Trophoblast cell (in vitro differentiated cells and primary cell): ENCODE results near the gene RNF224.
A peak's percentile ranks its signal among the peaks of the same experiment; 100 is the strongest.
"Not testable (repeated sequence)": the region's sequence is repeated elsewhere in the genome, so short reads cannot be mapped to it uniquely, and the experiment has no call there.

Experiments
- DNase-seq, 2 donors: peaks; one replicate each; pipeline ENCODE4 v3.0.0-alpha.2; 2016
- H2AFZ ChIP-seq: 2 replicates; pipeline ENCODE4 v1.6.1; 2013; ENCODE audit warnings: low read length, moderate library complexity, mild to moderate bottlenecking; ENCODE audit not compliant: insufficient read depth, poor library complexity
- H2AK5ac ChIP-seq: 2 replicates; pipeline ENCODE4 v1.6.1; 2013; ENCODE audit warnings: mild to moderate bottlenecking, low read length
- H2BK120ac ChIP-seq: 2 replicates; pipeline ENCODE4 v1.6.1; 2013; ENCODE audit warnings: low read length, mild to moderate bottlenecking, moderate library complexity; ENCODE audit not compliant: insufficient read depth, poor library complexity
- H2BK12ac ChIP-seq: 2 replicates; pipeline ENCODE4 v1.6.1; 2013; ENCODE audit warnings: mild to moderate bottlenecking, low read length, moderate library complexity
- H2BK5ac ChIP-seq: 2 replicates; pipeline ENCODE4 v1.6.1; 2013; ENCODE audit warnings: low read length, low read depth, moderate library complexity, mild to moderate bottlenecking; ENCODE audit not compliant: poor library complexity
- H3K14ac ChIP-seq: 2 replicates; pipeline ENCODE4 v1.6.1; 2013; ENCODE audit warnings: mild to moderate bottlenecking, low read length
- H3K18ac ChIP-seq: 2 replicates; pipeline ENCODE4 v1.6.1; 2013; ENCODE audit warnings: mild to moderate bottlenecking, low read length
- H3K23ac ChIP-seq: 2 replicates; pipeline ENCODE4 v1.6.1; 2013; ENCODE audit warnings: low read length
- H3K27ac ChIP-seq: 2 replicates; pipeline ENCODE4 v1.5.1; 2013; ENCODE audit warnings: low read depth, mild to moderate bottlenecking, inconsistent platforms, low read length, moderate library complexity
- H3K27me3 ChIP-seq: 2 replicates; pipeline ENCODE4 v1.6.1; 2013; ENCODE audit warnings: inconsistent platforms, mild to moderate bottlenecking, low read length, moderate library complexity; ENCODE audit not compliant: insufficient read depth
- H3K36me3 ChIP-seq, 2 experiments: 1 replicate in 1 of 2; 2 replicates in 1 of 2; pipeline ENCODE4 v1.6.1; 2013; ENCODE audit warnings: low read length in 2 of 2, mild to moderate bottlenecking in 2 of 2, moderate library complexity in 1 of 2; ENCODE audit not compliant: insufficient read depth in 2 of 2, control insufficient read depth in 1 of 2
- H3K4ac ChIP-seq: 2 replicates; pipeline ENCODE4 v1.6.1; 2013; ENCODE audit warnings: low read depth, mild to moderate bottlenecking, low read length, moderate library complexity
- H3K4me1 ChIP-seq, 2 experiments: 1 replicate in 1 of 2; 2 replicates in 1 of 2; pipeline ENCODE4 v1.6.1; 2013; ENCODE audit warnings: low read length in 2 of 2, mild to moderate bottlenecking in 2 of 2, moderate library complexity in 1 of 2; ENCODE audit not compliant: insufficient read depth in 2 of 2, control insufficient read depth in 1 of 2
- H3K4me2 ChIP-seq: 2 replicates; pipeline ENCODE4 v1.6.1; 2013; ENCODE audit warnings: inconsistent platforms, mild to moderate bottlenecking, low read length, moderate library complexity
- H3K4me3 ChIP-seq: 2 replicates; pipeline ENCODE4 v1.5.1; 2013; ENCODE audit warnings: mild to moderate bottlenecking, low read depth, low read length, inconsistent platforms
- H3K79me1 ChIP-seq: one replicate; pipeline ENCODE4 v1.6.1; 2013; ENCODE audit warnings: low read length
- H3K79me2 ChIP-seq: 2 replicates; pipeline ENCODE4 v1.6.1; 2013; ENCODE audit warnings: low read length, mild to moderate bottlenecking; ENCODE audit not compliant: control insufficient read depth, insufficient read depth, poor library complexity
- H3K9ac ChIP-seq: 2 replicates; pipeline ENCODE4 v1.6.1; 2013; ENCODE audit warnings: mild to moderate bottlenecking, low read length
- H3K9me3 ChIP-seq: 2 replicates; pipeline ENCODE4 v1.6.1; 2013; ENCODE audit warnings: low read depth, mild to moderate bottlenecking, control low read depth, inconsistent platforms, low read length; ENCODE audit not compliant: insufficient read depth
- H4K12ac ChIP-seq: 2 replicates; pipeline ENCODE4 v1.6.1; 2013; ENCODE audit warnings: low read depth, mild to moderate bottlenecking, low read length, moderate library complexity
- H4K8ac ChIP-seq: 2 replicates; pipeline ENCODE4 v1.6.1; 2013; ENCODE audit warnings: low read depth, mild to moderate bottlenecking, low read length, moderate library complexity
- H4K91ac ChIP-seq: one replicate; pipeline ENCODE4 v1.6.1; 2013; ENCODE audit warnings: low read depth, mild to moderate bottlenecking, low read length, moderate library complexity
- WGBS: extraction: QIAGEN DNeasy Blood & Tissue Kit; methylation state at CpG from one replicate; pipeline ENCODE4 v1.1.7; 2013; ENCODE audit warnings: missing lambda C conversion rate; ENCODE audit not compliant: insufficient read length, insufficient coverage; ENCODE audit errors: extremely low coverage; 5-methylcytosine and 5-hydroxymethylcytosine counted together

The RNF224 gene

DNA sequence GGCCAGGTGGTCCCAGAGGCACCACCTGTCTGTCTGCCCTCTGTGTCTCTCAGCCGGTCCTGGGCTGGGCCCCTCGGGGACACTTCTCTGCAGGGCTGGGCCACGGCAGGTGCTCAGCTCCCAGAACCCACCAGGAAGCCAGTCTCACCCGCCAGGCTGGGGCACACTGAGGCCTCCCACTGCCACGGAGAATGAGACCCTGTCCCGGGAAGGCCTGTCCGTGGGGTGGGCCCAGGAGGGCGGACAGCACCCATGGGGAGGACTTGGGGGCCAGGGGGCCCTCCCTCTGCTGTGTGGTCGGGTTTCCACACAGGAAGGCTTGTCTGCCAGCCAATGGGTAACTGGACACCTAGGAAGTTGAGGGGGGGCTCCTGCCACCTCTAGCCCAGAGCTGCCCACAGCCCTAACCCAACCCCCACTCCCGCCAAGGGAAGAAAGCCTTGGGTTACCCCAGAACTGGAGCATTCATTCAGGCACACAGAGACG lies 9.7 kb downstream of the RNF224 start:
- Histone ChIP-seq H3K9me3 (no peaks in the 10 kb centered on the region), H2AFZ (no peak overlapping the region), H3K79me2 (peaks cover 12% of the 10 kb centered on the region), H3K4me1 (peaks cover 5% of the 10 kb centered on the region in 2 experiments), H3K23ac (no peak overlapping the region), H3K18ac (peak overlapping the region; percentile 30), H3K4me3 (no peak overlapping the region), H2AK5ac (peak overlapping the region; percentile 66), H3K27ac (no peak overlapping the region), H3K36me3 (peaks cover under 1 to 3% of the 10 kb centered on the region in 2 experiments), H3K79me1 (peaks cover 8% of the 10 kb centered on the region), H3K9ac (no peak overlapping the region), H3K14ac (peak overlapping the region; percentile 10), H2BK12ac (no peak overlapping the region), H3K4ac (peak overlapping the region; percentile 17), H2BK120ac (no peak overlapping the region), H3K4me2 (peak overlapping the region; percentile 42), H3K27me3 (no peaks in the 10 kb centered on the region), H2BK5ac (no peak overlapping the region), H4K12ac (no peak overlapping the region), H4K91ac (no peak overlapping the region), H4K8ac (no peak overlapping the region)
- DNase-seq = no peak
- no CpG with 5 or more reads among the region's 11 CpGs for WGBS

DNA sequence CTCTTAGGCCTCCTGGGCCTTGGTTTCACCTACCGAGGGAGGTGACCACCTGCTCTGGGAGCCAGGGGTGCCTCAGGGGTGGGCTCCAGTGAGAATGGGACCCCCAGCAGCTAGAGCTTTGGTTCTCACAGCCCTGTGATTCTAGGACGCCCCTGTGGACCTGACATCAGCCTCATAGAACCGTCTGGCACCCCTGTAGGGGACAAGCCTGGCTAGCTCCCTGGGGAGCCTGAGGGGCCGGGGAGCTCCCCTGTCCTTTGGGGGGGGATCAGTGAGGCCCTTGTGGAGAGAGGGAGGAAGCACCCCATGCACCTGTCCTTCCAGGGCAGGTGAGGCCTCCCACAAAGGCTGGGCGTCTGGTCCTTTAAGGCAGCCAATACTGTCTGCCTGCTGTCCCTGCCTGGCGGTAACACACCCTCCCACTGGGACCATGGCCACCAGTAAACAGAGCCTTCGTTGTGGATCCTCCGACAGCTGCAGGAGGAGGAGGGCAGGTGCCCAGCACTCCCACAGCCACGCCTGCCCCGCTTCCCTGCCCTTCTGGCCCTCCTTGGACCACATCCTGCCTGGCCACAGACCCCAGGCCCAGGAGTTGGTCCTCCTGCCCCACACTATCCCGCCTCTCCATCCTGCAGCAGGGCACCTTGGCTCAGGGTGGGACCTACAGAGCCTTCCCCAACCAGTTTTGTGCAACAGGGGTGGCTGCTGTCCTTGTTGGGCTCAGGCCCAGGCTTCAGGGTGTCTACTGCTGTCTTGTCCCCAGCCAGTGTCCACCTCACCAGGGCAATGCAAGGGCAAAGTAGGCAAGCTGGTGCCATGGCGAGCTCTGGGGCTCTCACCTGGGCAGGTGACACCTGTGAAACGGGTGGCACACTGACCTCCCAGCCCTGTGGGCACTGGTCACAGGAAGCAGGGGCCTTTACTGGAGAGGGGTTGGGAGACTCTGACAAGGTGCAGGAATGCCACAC lies 10.7 kb downstream of the RNF224 start:
- WGBS = no CpG with 5 or more reads among the region's 13 CpGs
- Histone ChIP-seq H3K23ac (no peak overlapping the region), H4K12ac (no peak overlapping the region), H3K27me3 (no peaks in the 10 kb centered on the region), H2BK12ac (no peak overlapping the region), H3K79me2 (peaks cover 14% of the 10 kb centered on the region), H3K18ac (no peak overlapping the region), H2AK5ac (no peak overlapping the region), H2BK5ac (no peak overlapping the region), H3K14ac (no peak overlapping the region), H4K8ac (no peak overlapping the region), H3K4me1 (peaks cover 15 to 16% of the 10 kb centered on the region in 2 experiments), H3K79me1 (peaks cover 8% of the 10 kb centered on the region), H3K9me3 (no peaks in the 10 kb centered on the region), H2AFZ (no peak overlapping the region), H3K4me3 (no peak overlapping the region), H3K27ac (no peak overlapping the region), H3K9ac (no peak overlapping the region), H3K4ac (no peak overlapping the region), H3K36me3 (peaks cover 11 to 14% of the 10 kb centered on the region in 2 experiments), H2BK120ac (no peak overlapping the region), H3K4me2 (no peak overlapping the region), H4K91ac (no peak overlapping the region)
- DNase-seq = no peak

GRCh38 chr9:137239541-137240200 lies 12.4 kb downstream of the RNF224 start:
- Histone ChIP-seq H3K4me2 (peak overlapping the region; percentile 79), H3K36me3 (peaks cover 22 to 24% of the 10 kb centered on the region in 2 experiments), H3K27ac (peak overlapping the region; percentile 98), H3K4me1 (peaks cover 16 to 23% of the 10 kb centered on the region in 2 experiments), H3K79me2 (peaks cover 14% of the 10 kb centered on the region)
- H2AFZ ChIP-seq, H2BK5ac ChIP-seq, H3K9ac ChIP-seq, H4K12ac ChIP-seq, H4K91ac ChIP-seq, H4K8ac ChIP-seq, H2AK5ac ChIP-seq, H2BK120ac ChIP-seq, H3K27me3 ChIP-seq, H2BK12ac ChIP-seq, H3K79me1 ChIP-seq, H3K23ac ChIP-seq, H3K4ac ChIP-seq, H3K14ac ChIP-seq, H3K4me3 ChIP-seq, H3K9me3 ChIP-seq, H3K18ac ChIP-seq: not testable (repeated sequence)
- peak in 1 of 2 donors; percentile 63 for DNase-seq
- WGBS = no CpG with 5 or more reads among the region's 27 CpGs

GRCh38 chr9:137240318-137240840 lies 13.1 kb downstream of the RNF224 start:
- Histone ChIP-seq H2AFZ (peak overlapping the region; percentile 77), H2BK5ac (peak overlapping the region; percentile 93), H3K79me2 (peaks cover 14% of the 10 kb centered on the region), H3K14ac (peak overlapping the region; percentile 93), H3K27me3 (no peaks in the 10 kb centered on the region), H4K12ac (peak overlapping the region; percentile 91), H3K36me3 (peaks cover 22 to 24% of the 10 kb centered on the region in 2 experiments), H4K8ac (peak overlapping the region; percentile 98), H3K18ac (peak overlapping the region; percentile 96), H3K9ac (peak overlapping the region; percentile 84), H3K4me3 (peak overlapping the region; percentile 79), H3K4ac (peak overlapping the region; percentile 57), H3K4me1 (peaks cover 16 to 23% of the 10 kb centered on the region in 2 experiments), H3K27ac (peak overlapping the region; percentile 98), H3K79me1 (peaks cover 8% of the 10 kb centered on the region), H2AK5ac (peak overlapping the region; percentile 84), H4K91ac (peak overlapping the region; percentile 95), H3K23ac (no peak overlapping the region), H3K4me2 (peak overlapping the region; percentile 79), H3K9me3 (peaks cover 3% of the 10 kb centered on the region), H2BK120ac (peak overlapping the region; percentile 93), H2BK12ac (no peak overlapping the region)
- WGBS = no CpG with 5 or more reads among the region's 58 CpGs
- peak in 1 of 2 donors; percentile 54 for DNase-seq
